SU-DHL-6 (cell line): ENCODE data around the gene UTP25.

ENCODE experiments used
- H2AFZ ChIP-seq: fragments of 200-600 bp; sonication (generic); 2 replicates; pipeline ENCODE4 v1.6.1; 2014; ENCODE audit warnings: low read depth, mild to moderate bottlenecking, moderate library complexity, mixed read lengths, antibody characterized with exemption, low read length; ENCODE audit not compliant: severe bottlenecking
- H3F3A ChIP-seq: fragments of 200-600 bp; shearing (Covaris generic); 2 replicates; pipeline ENCODE4 v1.6.0; 2016; ENCODE audit warnings: antibody characterized with exemption, mild to moderate bottlenecking; ENCODE audit not compliant: insufficient read depth
- H3K27ac ChIP-seq: fragments of 200-600 bp; sonication (generic); 2 replicates; pipeline ENCODE4 v1.5.1; 2016; ENCODE audit warnings: low read depth, mild to moderate bottlenecking, low read length, moderate library complexity, mixed read lengths
- H3K27me3 ChIP-seq: fragments of 200-600 bp; sonication (generic), shearing (Covaris generic); 2 replicates; pipeline ENCODE4 v1.6.0; 2014; ENCODE audit warnings: mild to moderate bottlenecking, low read length
- H3K36me3 ChIP-seq: fragments of 200-600 bp; sonication (generic); 2 replicates; pipeline ENCODE4 v1.6.1; 2014; ENCODE audit warnings: mild to moderate bottlenecking, low read length, mixed read lengths
- H3K4me2 ChIP-seq: fragments of 300-600, 200-600 bp; shearing (Covaris generic), sonication (generic); 2 replicates; pipeline ENCODE4 v1.6.0; 2014; ENCODE audit warnings: low read length, low read depth, mild to moderate bottlenecking; ENCODE audit not compliant: poor library complexity, severe bottlenecking
- H3K4me3 ChIP-seq: fragments of 200-600 bp; sonication (generic); 2 replicates; pipeline ENCODE4 v1.5.1; 2014; ENCODE audit warnings: antibody characterized with exemption, low read length, mild to moderate bottlenecking, mixed read lengths; ENCODE audit not compliant: insufficient read depth, poor library complexity, severe bottlenecking
- H3K79me2 ChIP-seq: fragments of 200-600 bp; sonication (generic); 2 replicates; pipeline ENCODE4 v1.6.1; 2014; ENCODE audit warnings: mild to moderate bottlenecking, low read length, moderate library complexity; ENCODE audit not compliant: insufficient read depth
- H3K9ac ChIP-seq: fragments of 200-600 bp; sonication (generic); 2 replicates; pipeline ENCODE4 v1.7.0; 2014; ENCODE audit warnings: mild to moderate bottlenecking, low read length
- H3K9me2 ChIP-seq: fragments of 200-600 bp; sonication (generic); replicated peaks from 2 replicates; pipeline ENCODE4 v1.6.1; 2014; ENCODE audit warnings: low read length; ENCODE audit not compliant: insufficient read depth
- H3K9me3 ChIP-seq: fragments of 200-600 bp; sonication (generic); 2 replicates; pipeline ENCODE4 v1.6.1; 2014; ENCODE audit warnings: low read length, mixed read lengths; ENCODE audit not compliant: insufficient read depth
- H4K20me1 ChIP-seq: fragments of 200-600 bp; sonication (generic); 2 replicates; pipeline ENCODE4 v1.6.1; 2014; ENCODE audit warnings: low read depth, mild to moderate bottlenecking, antibody characterized with exemption, low read length, moderate library complexity, mixed read lengths
- EZH2phosphoT487 ChIP-seq: fragments of 200-600 bp; sonication (generic), shearing (Covaris generic); conservative IDR thresholded peaks from 2 replicates; pipeline ENCODE4 v1.6.1; 2018; ENCODE audit warnings: mild to moderate bottlenecking, antibody characterized with exemption, low read length, moderate library complexity, mixed read lengths
- TF ChIP-seq, protein P1 (sequence below): fragments of 200-600 bp; sonication (generic); IDR thresholded peaks from one replicate; pipeline ENCODE4 v1.5.1; 2017; ENCODE audit warnings: antibody characterized with exemption, mild to moderate bottlenecking, low read length, moderate library complexity; ENCODE audit not compliant: insufficient read depth, poor library complexity, severe bottlenecking

The UTP25 gene

DNA sequence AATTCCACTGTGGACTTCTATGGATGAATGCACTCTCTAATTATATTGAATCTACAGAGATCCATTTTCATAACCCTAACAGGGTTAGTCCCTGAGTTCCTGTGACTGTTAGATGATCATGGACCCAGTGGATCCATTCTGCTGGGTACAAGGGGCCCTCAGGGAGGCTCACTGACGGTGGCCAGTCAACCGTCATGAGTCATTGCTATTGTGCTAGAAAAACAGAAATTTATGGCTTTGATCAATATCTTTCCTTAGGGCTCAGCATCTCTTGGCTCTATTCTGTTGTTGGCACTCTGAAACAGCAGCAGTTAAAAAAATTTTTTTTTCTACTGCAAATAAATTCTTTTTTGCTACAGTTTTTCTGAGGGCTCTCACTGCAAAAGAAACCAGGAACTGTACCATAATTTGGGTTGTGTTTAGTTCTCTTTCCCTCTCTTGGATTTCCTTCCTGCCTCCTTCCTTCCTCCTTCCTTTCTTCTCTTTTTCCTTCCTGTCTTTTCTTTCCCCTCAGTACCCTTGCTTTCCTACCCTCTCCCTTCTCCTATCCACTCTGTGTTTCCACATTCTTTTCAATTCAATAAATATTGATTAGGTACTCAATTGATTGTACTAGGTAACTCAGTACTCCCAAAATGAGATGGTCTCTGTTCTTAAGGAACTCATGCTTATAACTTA lies 49.5 kb downstream of the UTP25 start:
- H3K27me3 ChIP-seq, result no peaks in the 10 kb centered on the region
- no peak overlapping the region for H3K4me3 ChIP-seq
- H2AFZ ChIP-seq, result no peak overlapping the region
- H3K4me2 ChIP-seq, result no peak overlapping the region
- H3K36me3 ChIP-seq, result no peaks in the 10 kb centered on the region
- no peaks in the 10 kb centered on the region for H3K9me3 ChIP-seq
- no peaks in the 10 kb centered on the region for H3F3A ChIP-seq
- H3K27ac ChIP-seq, result no peak overlapping the region
- no peaks in the 10 kb centered on the region for H4K20me1 ChIP-seq
- no peak overlapping the region for H3K9ac ChIP-seq
- no peaks in the 10 kb centered on the region for H3K9me2 ChIP-seq
- H3K79me2 ChIP-seq, result no peaks in the 10 kb centered on the region
- TF ChIP-seq, protein P1, sequence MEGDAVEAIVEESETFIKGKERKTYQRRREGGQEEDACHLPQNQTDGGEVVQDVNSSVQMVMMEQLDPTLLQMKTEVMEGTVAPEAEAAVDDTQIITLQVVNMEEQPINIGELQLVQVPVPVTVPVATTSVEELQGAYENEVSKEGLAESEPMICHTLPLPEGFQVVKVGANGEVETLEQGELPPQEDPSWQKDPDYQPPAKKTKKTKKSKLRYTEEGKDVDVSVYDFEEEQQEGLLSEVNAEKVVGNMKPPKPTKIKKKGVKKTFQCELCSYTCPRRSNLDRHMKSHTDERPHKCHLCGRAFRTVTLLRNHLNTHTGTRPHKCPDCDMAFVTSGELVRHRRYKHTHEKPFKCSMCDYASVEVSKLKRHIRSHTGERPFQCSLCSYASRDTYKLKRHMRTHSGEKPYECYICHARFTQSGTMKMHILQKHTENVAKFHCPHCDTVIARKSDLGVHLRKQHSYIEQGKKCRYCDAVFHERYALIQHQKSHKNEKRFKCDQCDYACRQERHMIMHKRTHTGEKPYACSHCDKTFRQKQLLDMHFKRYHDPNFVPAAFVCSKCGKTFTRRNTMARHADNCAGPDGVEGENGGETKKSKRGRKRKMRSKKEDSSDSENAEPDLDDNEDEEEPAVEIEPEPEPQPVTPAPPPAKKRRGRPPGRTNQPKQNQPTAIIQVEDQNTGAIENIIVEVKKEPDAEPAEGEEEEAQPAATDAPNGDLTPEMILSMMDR, result no peak
- TF ChIP-seq EZH2phosphoT487, result no peak

DNA sequence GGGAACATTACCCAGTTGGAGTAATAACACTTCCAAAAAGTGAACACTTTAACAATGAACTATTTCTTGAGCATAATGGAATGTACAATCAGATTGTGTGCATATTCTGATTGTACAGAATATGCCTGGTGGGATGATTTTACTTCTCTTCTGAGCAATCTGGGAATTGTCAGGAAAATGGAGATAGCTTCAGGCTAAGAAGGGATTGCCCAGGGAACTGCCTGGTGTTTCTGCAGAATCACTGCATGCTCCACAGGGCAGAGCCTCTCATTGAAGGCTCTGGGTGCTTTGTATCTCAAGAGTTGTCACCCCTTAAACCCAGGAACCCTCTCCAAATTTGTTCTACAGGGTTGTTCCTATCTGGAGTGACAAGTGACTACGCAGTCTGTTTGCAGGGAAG lies 51.2 kb downstream of the UTP25 start:
- H3K9me3 ChIP-seq, result no peaks in the 10 kb centered on the region
- no peaks in the 10 kb centered on the region for H3K9me2 ChIP-seq
- H3K79me2 ChIP-seq, result no peaks in the 10 kb centered on the region
- no peak overlapping the region for H3K27ac ChIP-seq
- no peak overlapping the region for H3K4me3 ChIP-seq
- no peaks in the 10 kb centered on the region for H3K27me3 ChIP-seq
- H3K9ac ChIP-seq, result no peak overlapping the region
- no peaks in the 10 kb centered on the region for H3F3A ChIP-seq
- no peak overlapping the region for H3K4me2 ChIP-seq
- H4K20me1 ChIP-seq, result no peaks in the 10 kb centered on the region
- H2AFZ ChIP-seq, result no peak overlapping the region
- no peaks in the 10 kb centered on the region for H3K36me3 ChIP-seq
- no peak for TF ChIP-seq EZH2phosphoT487
- TF ChIP-seq, protein P1, result no peak

DNA sequence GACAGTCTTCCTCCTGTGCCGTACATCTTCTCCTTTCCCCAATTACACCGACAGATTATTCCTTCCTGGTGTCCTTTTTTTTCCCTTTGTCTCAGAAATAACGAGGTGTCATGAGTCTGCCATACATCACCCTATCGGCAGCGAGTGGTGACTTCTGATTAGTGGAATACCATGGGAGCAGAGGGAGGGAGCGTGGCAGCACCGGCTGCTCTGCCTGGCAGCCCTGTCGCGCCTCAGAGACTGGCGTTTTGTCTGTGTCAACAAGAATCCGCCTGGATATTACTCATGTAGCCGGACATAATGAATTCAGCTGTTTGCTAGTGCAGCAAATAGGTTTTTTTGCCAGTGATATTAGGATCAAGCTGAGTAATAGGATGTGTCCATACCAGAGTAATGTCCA lies 51.8 kb downstream of the UTP25 start:
- no peak overlapping the region for H3K27ac ChIP-seq
- no peak overlapping the region for H3K4me3 ChIP-seq
- H3F3A ChIP-seq, result no peaks in the 10 kb centered on the region
- H2AFZ ChIP-seq, result no peak overlapping the region
- no peaks in the 10 kb centered on the region for H4K20me1 ChIP-seq
- H3K27me3 ChIP-seq, result no peaks in the 10 kb centered on the region
- H3K4me2 ChIP-seq, result no peak overlapping the region
- no peaks in the 10 kb centered on the region for H3K79me2 ChIP-seq
- no peak for TF ChIP-seq EZH2phosphoT487
- TF ChIP-seq, protein P1, result no peak
- no peaks in the 10 kb centered on the region for H3K9me3 ChIP-seq
- H3K9ac ChIP-seq, result no peak overlapping the region
- H3K36me3 ChIP-seq, result no peaks in the 10 kb centered on the region
- no peaks in the 10 kb centered on the region for H3K9me2 ChIP-seq
